ENCODE measurements around the gene DNAJA4.
"Not testable (repeated sequence)": the region's sequence is repeated elsewhere in the genome, so short reads cannot be mapped to it uniquely, and the experiment has no call there.

Gene DNAJA4

GRCh38 chr15:78244893-78245292, 19.5 kb upstream of the DNAJA4 start:
- DNase-seq = no peak

GRCh38 chr15:78245392-78245791, 19.0 kb upstream of the DNAJA4 start:
- not testable (repeated sequence) for DNase-seq

- DNase-seq = not testable (repeated sequence)
Observed at GRCh38 chr15:78245976-78246620, 18.3 kb upstream of the DNAJA4 start.

GRCh38 chr15:78247911-78248310, 16.5 kb upstream of the DNAJA4 start:
- no peak for DNase-seq

GRCh38 chr15:78249131-78249530, 15.2 kb upstream of the DNAJA4 start:
- no peak for DNase-seq

- DNase-seq = no peak
Observed at GRCh38 chr15:78251136-78251535, 13.2 kb upstream of the DNAJA4 start.

GRCh38 chr15:78255421-78256043, 8.8 kb upstream of the DNAJA4 start:
- no peak for DNase-seq

- DNase-seq = no peak
Observed at GRCh38 chr15:78256044-78256437, 8.3 kb upstream of the DNAJA4 start.

GRCh38 chr15:78257681-78258080, 6.7 kb upstream of the DNAJA4 start:
- DNase-seq = no peak

GRCh38 chr15:78259232-78259631, 5.1 kb upstream of the DNAJA4 start:
- DNase-seq = no peak

GRCh38 chr15:78260489-78260888, 3.9 kb upstream of the DNAJA4 start:
- no peak for DNase-seq

GRCh38 chr15:78261062-78261461, 3.3 kb upstream of the DNAJA4 start:
- DNase-seq = no peak

- DNase-seq = no peak
Observed at GRCh38 chr15:78263351-78263781, 996 bp upstream of the DNAJA4 start.

- DNase-seq = no peak
Observed at GRCh38 chr15:78263907-78264303, 457 bp upstream of the DNAJA4 start.

- no peak for DNase-seq
Observed at GRCh38 chr15:78265137-78265460, 737 bp downstream of the DNAJA4 start.

- no peak for DNase-seq
Observed at GRCh38 chr15:78265752-78266224, 1.4 kb downstream of the DNAJA4 start.

- DNase-seq = no peak
Observed at GRCh38 chr15:78266229-78266628, 1.9 kb downstream of the DNAJA4 start.

- no peak for DNase-seq
Observed at GRCh38 chr15:78266806-78267205, 2.4 kb downstream of the DNAJA4 start.

- no peak for DNase-seq
Observed at GRCh38 chr15:78272316-78272715, 8.0 kb downstream of the DNAJA4 start.

- no peak for DNase-seq
Observed at GRCh38 chr15:78272776-78273175, 8.4 kb downstream of the DNAJA4 start.

GRCh38 chr15:78274994-78275393, 10.6 kb downstream of the DNAJA4 start:
- DNase-seq = no peak

GRCh38 chr15:78276064-78276943, 11.9 kb downstream of the DNAJA4 start:
- DNase-seq = no peak

- no peak for DNase-seq
Observed at GRCh38 chr15:78280319-78281072, 16.1 kb downstream of the DNAJA4 start.

All from NCI-H2227 treated with DMSO at 0.1 percent for 48 hours (cell line).